ENCODE measurements around the gene DOCK1. TPM values are rescaled to one million over a fixed set of nuclear protein-coding genes. Genes with fewer than 3 reads are reported as not detected.

The DOCK1 gene
- total RNA-seq, 4 donors from 2014 or later, result 4.3 to 6.0 (median 4.8) TPM

GRCh38 chr10:127052001-127052400, 146.8 kb downstream of the DOCK1 start:
- DNase-seq (no peak), ATAC-seq (no peak)
- in situ Hi-C loops (cut with MboI; ENCODE audit: low sequenced_read_pairs in 4 of 4) (no loop called here), intact Hi-C loops (cut with DNase I; ENCODE audit: low total_unique reads) (no loop called here)
- no peaks in the 10 kb centered on the region for H3K9me3 ChIP-seq
- no peak overlapping the region for H3K27ac ChIP-seq
- TF ChIP-seq, protein P1, sequence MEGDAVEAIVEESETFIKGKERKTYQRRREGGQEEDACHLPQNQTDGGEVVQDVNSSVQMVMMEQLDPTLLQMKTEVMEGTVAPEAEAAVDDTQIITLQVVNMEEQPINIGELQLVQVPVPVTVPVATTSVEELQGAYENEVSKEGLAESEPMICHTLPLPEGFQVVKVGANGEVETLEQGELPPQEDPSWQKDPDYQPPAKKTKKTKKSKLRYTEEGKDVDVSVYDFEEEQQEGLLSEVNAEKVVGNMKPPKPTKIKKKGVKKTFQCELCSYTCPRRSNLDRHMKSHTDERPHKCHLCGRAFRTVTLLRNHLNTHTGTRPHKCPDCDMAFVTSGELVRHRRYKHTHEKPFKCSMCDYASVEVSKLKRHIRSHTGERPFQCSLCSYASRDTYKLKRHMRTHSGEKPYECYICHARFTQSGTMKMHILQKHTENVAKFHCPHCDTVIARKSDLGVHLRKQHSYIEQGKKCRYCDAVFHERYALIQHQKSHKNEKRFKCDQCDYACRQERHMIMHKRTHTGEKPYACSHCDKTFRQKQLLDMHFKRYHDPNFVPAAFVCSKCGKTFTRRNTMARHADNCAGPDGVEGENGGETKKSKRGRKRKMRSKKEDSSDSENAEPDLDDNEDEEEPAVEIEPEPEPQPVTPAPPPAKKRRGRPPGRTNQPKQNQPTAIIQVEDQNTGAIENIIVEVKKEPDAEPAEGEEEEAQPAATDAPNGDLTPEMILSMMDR (IDR thresholded peaks at IDR 0.05 in 4 of 5, conservative IDR thresholded peaks at IDR 0.05 in 1 of 5), result no peak
- TF ChIP-seq POLR2A (IDR thresholded peaks at IDR 0.05), result no peak
- H3K27me3 ChIP-seq, result no peaks in the 10 kb centered on the region
- H3K4me3 ChIP-seq, result no peak overlapping the region
- peaks cover 0 to 7% of the 10 kb centered on the region in 2 donors for H3K36me3 ChIP-seq
- no peaks in the 10 kb centered on the region for H3K4me1 ChIP-seq

GRCh38 chr10:127055263-127055662, 150.0 kb downstream of the DOCK1 start:
- in situ Hi-C loops (cut with MboI; ENCODE audit: low sequenced_read_pairs in 4 of 4) (no loop called here), intact Hi-C loops (cut with DNase I; ENCODE audit: low total_unique reads) (no loop called here)
- Histone ChIP-seq H3K9me3 (peaks cover 0 to 8% (median 0%) of the 10 kb centered on the region in 3 donors), H3K36me3 (peaks cover 0 to 7% of the 10 kb centered on the region in 2 donors), H3K4me3 (no peak overlapping the region), H3K27me3 (no peaks in the 10 kb centered on the region), H3K27ac (no peak overlapping the region), H3K4me1 (no peaks in the 10 kb centered on the region)
- no peak for ATAC-seq
- DNase-seq, result no peak
- TF ChIP-seq, protein P1 (IDR thresholded peaks at IDR 0.05 in 4 of 5, conservative IDR thresholded peaks at IDR 0.05 in 1 of 5), result no peak
- TF ChIP-seq POLR2A (IDR thresholded peaks at IDR 0.05), result no peak

DNA sequence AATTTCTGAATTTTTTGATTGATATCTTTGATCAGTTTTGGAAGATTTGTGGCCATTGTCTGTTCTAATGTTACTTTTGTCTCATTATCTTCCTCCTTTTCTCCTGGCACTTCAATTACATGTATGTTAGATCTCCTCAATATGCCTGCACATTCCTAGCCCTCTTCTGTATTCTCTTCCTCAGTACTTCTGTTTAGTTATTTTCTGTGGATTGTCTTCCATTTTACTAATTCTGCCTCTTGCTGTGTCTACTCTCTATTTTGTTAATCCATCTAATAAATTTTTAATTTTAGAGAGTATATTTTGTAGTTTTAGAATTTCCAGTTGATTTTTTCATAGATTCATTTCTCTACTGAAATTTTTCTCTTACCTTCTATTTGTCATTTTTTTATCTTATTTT, 154.1 kb downstream of the DOCK1 start:
- in situ Hi-C loops (cut with MboI; ENCODE audit: low sequenced_read_pairs in 4 of 4) (no loop called here), intact Hi-C loops (cut with DNase I; ENCODE audit: low total_unique reads) (no loop called here)
- H3K27ac ChIP-seq, result no peak overlapping the region
- no peak for TF ChIP-seq POLR2A (IDR thresholded peaks at IDR 0.05)
- TF ChIP-seq, protein P1 (IDR thresholded peaks at IDR 0.05 in 4 of 5, conservative IDR thresholded peaks at IDR 0.05 in 1 of 5), result no peak
- no peak overlapping the region for H3K4me3 ChIP-seq
- H3K27me3 ChIP-seq, result no peaks in the 10 kb centered on the region
- ATAC-seq (no peak), DNase-seq (no peak)
- H3K9me3 ChIP-seq, result peaks cover 0 to 8% (median 0%) of the 10 kb centered on the region in 3 donors
- H3K4me1 ChIP-seq, result no peaks in the 10 kb centered on the region
- H3K36me3 ChIP-seq, result no peaks in the 10 kb centered on the region

GRCh38 chr10:127063762-127064161, 158.5 kb downstream of the DOCK1 start:
- H3K4me3 ChIP-seq, result no peak overlapping the region
- intact Hi-C loops (cut with DNase I; ENCODE audit: low total_unique reads), result no loop called here
- TF ChIP-seq, protein P1 (IDR thresholded peaks at IDR 0.05 in 4 of 5, conservative IDR thresholded peaks at IDR 0.05 in 1 of 5), result no peak
- no peak for TF ChIP-seq POLR2A (IDR thresholded peaks at IDR 0.05)
- no peak for ATAC-seq
- H3K9me3 ChIP-seq, result peaks cover 0 to 8% (median 0%) of the 10 kb centered on the region in 3 donors
- H3K36me3 ChIP-seq, result no peaks in the 10 kb centered on the region
- no peak overlapping the region for H3K27ac ChIP-seq
- no peak for DNase-seq
- H3K4me1 ChIP-seq, result no peaks in the 10 kb centered on the region
- in situ Hi-C loops (cut with MboI; ENCODE audit: low sequenced_read_pairs in 4 of 4), result no loop called here
- H3K27me3 ChIP-seq, result no peaks in the 10 kb centered on the region

GRCh38 chr10:127064474-127064873, 159.2 kb downstream of the DOCK1 start:
- Histone ChIP-seq H3K9me3 (peaks cover 0 to under 1% (median 0%) of the 10 kb centered on the region in 3 donors), H3K4me3 (no peak overlapping the region), H3K36me3 (no peaks in the 10 kb centered on the region), H3K4me1 (no peaks in the 10 kb centered on the region), H3K27ac (no peak overlapping the region), H3K27me3 (no peaks in the 10 kb centered on the region)
- TF ChIP-seq, protein P1 (IDR thresholded peaks at IDR 0.05 in 4 of 5, conservative IDR thresholded peaks at IDR 0.05 in 1 of 5), result no peak
- TF ChIP-seq POLR2A (IDR thresholded peaks at IDR 0.05), result no peak
- ATAC-seq, result no peak
- intact Hi-C loops (cut with DNase I; ENCODE audit: low total_unique reads) (no loop called here), in situ Hi-C loops (cut with MboI; ENCODE audit: low sequenced_read_pairs in 4 of 4) (no loop called here)
- DNase-seq, result no peak

Data from gastrocnemius medialis (tissue), 4 donors.